ENCODE measurements around the gene SCAI.
"Not testable (repeated sequence)": the region's sequence is repeated elsewhere in the genome, so short reads cannot be mapped to it uniquely, and the experiment has no call there.

DNA sequence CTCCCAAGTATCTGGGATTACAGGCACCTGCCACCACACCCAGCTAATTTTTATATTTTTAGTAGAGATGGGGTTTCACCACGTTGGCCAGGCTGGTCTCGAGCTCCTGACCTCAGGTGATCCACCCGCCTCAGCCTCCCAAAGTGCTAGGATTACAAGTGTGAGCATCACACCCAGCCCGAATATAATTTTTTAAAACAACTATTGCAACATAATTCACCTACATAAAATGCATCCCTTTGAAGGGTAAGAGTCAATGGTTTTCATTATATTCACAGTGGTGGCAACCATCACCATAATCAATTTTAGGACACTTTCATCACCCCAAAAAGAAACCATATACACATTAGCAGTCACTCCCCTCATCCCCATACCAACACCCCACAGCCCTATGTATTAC is 36.4 kb upstream of the SCAI start:
- not testable (repeated sequence) for TF ChIP-seq ZNF311 (tag by site-specific recombination; IDR thresholded peaks at IDR 0.05; ENCODE audit: borderline replicate concordance); ZNF214 (tag by site-specific recombination; IDR thresholded peaks at IDR 0.05; ENCODE audit: borderline replicate concordance); ZNF133 (tag by site-specific recombination; IDR thresholded peaks at IDR 0.05); ZNF510 (tag by site-specific recombination; IDR thresholded peaks at IDR 0.05; ENCODE audit: insufficient replicate concordance); ZNF24 (tag by site-specific recombination; IDR thresholded peaks at IDR 0.05); SCRT1 (tag by site-specific recombination; IDR thresholded peaks at IDR 0.05; ENCODE audit: borderline replicate concordance); ZNF157 (tag by site-specific recombination; IDR thresholded peaks at IDR 0.05); ZEB2 (tag by site-specific recombination; IDR thresholded peaks at IDR 0.05)
- TF ChIP-seq, protein P1, sequence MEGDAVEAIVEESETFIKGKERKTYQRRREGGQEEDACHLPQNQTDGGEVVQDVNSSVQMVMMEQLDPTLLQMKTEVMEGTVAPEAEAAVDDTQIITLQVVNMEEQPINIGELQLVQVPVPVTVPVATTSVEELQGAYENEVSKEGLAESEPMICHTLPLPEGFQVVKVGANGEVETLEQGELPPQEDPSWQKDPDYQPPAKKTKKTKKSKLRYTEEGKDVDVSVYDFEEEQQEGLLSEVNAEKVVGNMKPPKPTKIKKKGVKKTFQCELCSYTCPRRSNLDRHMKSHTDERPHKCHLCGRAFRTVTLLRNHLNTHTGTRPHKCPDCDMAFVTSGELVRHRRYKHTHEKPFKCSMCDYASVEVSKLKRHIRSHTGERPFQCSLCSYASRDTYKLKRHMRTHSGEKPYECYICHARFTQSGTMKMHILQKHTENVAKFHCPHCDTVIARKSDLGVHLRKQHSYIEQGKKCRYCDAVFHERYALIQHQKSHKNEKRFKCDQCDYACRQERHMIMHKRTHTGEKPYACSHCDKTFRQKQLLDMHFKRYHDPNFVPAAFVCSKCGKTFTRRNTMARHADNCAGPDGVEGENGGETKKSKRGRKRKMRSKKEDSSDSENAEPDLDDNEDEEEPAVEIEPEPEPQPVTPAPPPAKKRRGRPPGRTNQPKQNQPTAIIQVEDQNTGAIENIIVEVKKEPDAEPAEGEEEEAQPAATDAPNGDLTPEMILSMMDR (tag by site-specific recombination; IDR thresholded peaks at IDR 0.05): not testable (repeated sequence)
- TF ChIP-seq, protein P2, sequence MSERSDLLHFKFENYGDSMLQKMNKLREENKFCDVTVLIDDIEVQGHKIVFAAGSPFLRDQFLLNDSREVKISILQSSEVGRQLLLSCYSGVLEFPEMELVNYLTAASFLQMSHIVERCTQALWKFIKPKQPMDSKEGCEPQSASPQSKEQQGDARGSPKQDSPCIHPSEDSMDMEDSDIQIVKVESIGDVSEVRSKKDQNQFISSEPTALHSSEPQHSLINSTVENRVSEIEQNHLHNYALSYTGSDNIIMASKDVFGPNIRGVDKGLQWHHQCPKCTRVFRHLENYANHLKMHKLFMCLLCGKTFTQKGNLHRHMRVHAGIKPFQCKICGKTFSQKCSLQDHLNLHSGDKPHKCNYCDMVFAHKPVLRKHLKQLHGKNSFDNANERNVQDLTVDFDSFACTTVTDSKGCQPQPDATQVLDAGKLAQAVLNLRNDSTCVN (tag by site-specific recombination; optimal IDR thresholded peaks at IDR 0.05): not testable (repeated sequence)
- TF ChIP-seq, protein P3, sequence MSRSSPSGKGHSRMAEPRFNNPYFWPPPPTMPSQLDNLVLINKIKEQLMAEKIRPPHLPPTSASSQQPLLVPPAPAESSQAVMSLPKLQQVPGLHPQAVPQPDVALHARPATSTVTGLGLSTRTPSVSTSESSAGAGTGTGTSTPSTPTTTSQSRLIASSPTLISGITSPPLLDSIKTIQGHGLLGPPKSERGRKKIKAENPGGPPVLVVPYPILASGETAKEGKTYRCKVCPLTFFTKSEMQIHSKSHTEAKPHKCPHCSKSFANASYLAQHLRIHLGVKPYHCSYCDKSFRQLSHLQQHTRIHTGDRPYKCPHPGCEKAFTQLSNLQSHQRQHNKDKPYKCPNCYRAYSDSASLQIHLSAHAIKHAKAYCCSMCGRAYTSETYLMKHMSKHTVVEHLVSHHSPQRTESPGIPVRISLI (tag by site-specific recombination; IDR thresholded peaks at IDR 0.05): not testable (repeated sequence)
- TF ChIP-seq, protein P4, sequence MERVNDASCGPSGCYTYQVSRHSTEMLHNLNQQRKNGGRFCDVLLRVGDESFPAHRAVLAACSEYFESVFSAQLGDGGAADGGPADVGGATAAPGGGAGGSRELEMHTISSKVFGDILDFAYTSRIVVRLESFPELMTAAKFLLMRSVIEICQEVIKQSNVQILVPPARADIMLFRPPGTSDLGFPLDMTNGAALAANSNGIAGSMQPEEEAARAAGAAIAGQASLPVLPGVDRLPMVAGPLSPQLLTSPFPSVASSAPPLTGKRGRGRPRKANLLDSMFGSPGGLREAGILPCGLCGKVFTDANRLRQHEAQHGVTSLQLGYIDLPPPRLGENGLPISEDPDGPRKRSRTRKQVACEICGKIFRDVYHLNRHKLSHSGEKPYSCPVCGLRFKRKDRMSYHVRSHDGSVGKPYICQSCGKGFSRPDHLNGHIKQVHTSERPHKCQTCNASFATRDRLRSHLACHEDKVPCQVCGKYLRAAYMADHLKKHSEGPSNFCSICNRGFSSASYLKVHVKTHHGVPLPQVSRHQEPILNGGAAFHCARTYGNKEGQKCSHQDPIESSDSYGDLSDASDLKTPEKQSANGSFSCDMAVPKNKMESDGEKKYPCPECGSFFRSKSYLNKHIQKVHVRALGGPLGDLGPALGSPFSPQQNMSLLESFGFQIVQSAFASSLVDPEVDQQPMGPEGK (tag by site-specific recombination; IDR thresholded peaks at IDR 0.05): not testable (repeated sequence)
